KMS-11 (cell line): ENCODE measurements around the gene PARPBP.

Experiments
- H2AFZ ChIP-seq: fragments of 200-600 bp; sonication (generic); 2 replicates; pipeline ENCODE4 v1.6.1; 2016; ENCODE audit warnings: antibody characterized with exemption, mixed run types, low read depth
- H3K27ac ChIP-seq: fragments of 200-600 bp; sonication (generic); 2 replicates; pipeline ENCODE4 v1.6.1; 2016; ENCODE audit warnings: mild to moderate bottlenecking, mixed run types
- H3K27me3 ChIP-seq: fragments of 200-600 bp; sonication (generic); 2 replicates; pipeline ENCODE4 v1.6.1; 2017; ENCODE audit warnings: mild to moderate bottlenecking, low read depth, mixed run types, moderate library complexity; ENCODE audit not compliant: insufficient read depth
- H3K36me3 ChIP-seq: fragments of 200-600 bp; sonication (generic); 2 replicates; pipeline ENCODE4 v1.6.1; 2017; ENCODE audit warnings: mild to moderate bottlenecking, mixed run types; ENCODE audit not compliant: insufficient read depth
- H3K4me1 ChIP-seq: fragments of 200-600 bp; sonication (generic); 2 replicates; pipeline ENCODE4 v1.6.1; 2016; ENCODE audit warnings: mild to moderate bottlenecking, low read depth, mixed run types; ENCODE audit not compliant: poor library complexity, severe bottlenecking
- H3K4me2 ChIP-seq: fragments of 200-600 bp; sonication (generic); 2 replicates; pipeline ENCODE4 v1.7.0; 2016; ENCODE audit warnings: mild to moderate bottlenecking, mixed run types
- H3K4me3 ChIP-seq: fragments of 200-600 bp; sonication (generic); IDR thresholded peaks from 2 replicates; pipeline ENCODE4 v1.6.1; 2017; ENCODE audit warnings: low read depth, low read length, mixed read lengths; ENCODE audit not compliant: insufficient read depth
- H3K79me2 ChIP-seq: fragments of 200-600 bp; sonication (generic); 2 replicates; pipeline ENCODE4 v1.6.1; 2016; ENCODE audit warnings: low read depth, mixed run types; ENCODE audit not compliant: insufficient read depth
- H3K9ac ChIP-seq: fragments of 200-600 bp; sonication (generic); 2 replicates; pipeline ENCODE4 v1.6.1; 2016; ENCODE audit warnings: mild to moderate bottlenecking, mixed run types
- H4K20me1 ChIP-seq: fragments of 200-600 bp; sonication (generic); 2 replicates; pipeline ENCODE4 v1.6.1; 2016; ENCODE audit warnings: mild to moderate bottlenecking, mixed run types; ENCODE audit not compliant: insufficient read depth
- TF ChIP-seq, protein P1 (sequence below): fragments of 200-600 bp; sonication (generic); conservative IDR thresholded peaks from 2 replicates; pipeline ENCODE4 v1.6.1; 2017; ENCODE audit warnings: low read depth, mild to moderate bottlenecking, antibody characterized with exemption, low read length, moderate library complexity, mixed read lengths

Gene PARPBP

DNA sequence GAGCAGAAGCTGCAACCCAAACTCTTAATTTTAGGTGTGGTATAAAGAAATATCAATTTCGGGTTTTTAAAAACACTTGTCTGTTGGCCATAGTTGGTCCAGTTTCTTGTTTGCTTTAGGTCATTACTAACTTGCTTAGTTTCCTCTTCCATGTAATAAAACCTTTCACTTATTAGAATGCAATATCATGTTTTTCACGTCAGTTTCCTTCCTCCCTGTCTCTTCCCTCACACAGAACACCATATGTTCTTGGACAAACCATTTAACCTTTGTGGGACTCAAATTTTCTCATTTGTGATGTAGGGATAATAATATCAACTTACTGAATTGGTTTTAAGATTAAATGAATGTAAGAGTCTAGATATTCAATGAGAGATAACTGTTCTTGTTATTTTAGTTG, 54.8 kb downstream of the PARPBP start:
- TF ChIP-seq, protein P1, sequence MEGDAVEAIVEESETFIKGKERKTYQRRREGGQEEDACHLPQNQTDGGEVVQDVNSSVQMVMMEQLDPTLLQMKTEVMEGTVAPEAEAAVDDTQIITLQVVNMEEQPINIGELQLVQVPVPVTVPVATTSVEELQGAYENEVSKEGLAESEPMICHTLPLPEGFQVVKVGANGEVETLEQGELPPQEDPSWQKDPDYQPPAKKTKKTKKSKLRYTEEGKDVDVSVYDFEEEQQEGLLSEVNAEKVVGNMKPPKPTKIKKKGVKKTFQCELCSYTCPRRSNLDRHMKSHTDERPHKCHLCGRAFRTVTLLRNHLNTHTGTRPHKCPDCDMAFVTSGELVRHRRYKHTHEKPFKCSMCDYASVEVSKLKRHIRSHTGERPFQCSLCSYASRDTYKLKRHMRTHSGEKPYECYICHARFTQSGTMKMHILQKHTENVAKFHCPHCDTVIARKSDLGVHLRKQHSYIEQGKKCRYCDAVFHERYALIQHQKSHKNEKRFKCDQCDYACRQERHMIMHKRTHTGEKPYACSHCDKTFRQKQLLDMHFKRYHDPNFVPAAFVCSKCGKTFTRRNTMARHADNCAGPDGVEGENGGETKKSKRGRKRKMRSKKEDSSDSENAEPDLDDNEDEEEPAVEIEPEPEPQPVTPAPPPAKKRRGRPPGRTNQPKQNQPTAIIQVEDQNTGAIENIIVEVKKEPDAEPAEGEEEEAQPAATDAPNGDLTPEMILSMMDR, result no peak
- Histone ChIP-seq H3K4me1 (no peaks in the 10 kb centered on the region), H3K79me2 (no peaks in the 10 kb centered on the region), H3K27ac (no peak overlapping the region), H3K36me3 (no peaks in the 10 kb centered on the region), H4K20me1 (no peaks in the 10 kb centered on the region), H3K4me2 (no peak overlapping the region), H2AFZ (no peak overlapping the region), H3K9ac (no peak overlapping the region), H3K4me3 (no peak overlapping the region), H3K27me3 (no peaks in the 10 kb centered on the region)

DNA sequence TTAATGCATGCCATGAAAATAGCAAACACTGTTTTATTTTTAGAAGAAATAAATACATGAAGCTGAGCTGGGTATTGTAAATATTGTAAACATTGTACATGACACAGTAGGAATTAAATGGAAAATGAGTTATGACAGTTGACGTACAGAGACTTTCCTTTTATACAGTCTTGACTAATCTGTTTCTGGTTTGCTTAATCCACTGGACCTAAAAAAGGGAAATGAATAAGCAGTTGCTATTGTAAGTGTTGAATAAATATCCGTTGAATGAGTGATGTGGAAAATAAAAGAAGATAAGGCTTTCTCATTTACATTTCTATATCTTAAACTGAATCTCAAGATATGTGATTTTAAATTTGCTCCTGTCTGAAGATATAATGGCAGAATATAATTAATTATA, 62.7 kb downstream of the PARPBP start:
- Histone ChIP-seq H3K36me3 (no peaks in the 10 kb centered on the region), H3K4me2 (no peak overlapping the region), H3K79me2 (no peaks in the 10 kb centered on the region), H3K4me1 (no peaks in the 10 kb centered on the region), H3K9ac (no peak overlapping the region), H2AFZ (no peak overlapping the region), H4K20me1 (no peaks in the 10 kb centered on the region), H3K27ac (no peak overlapping the region), H3K27me3 (no peaks in the 10 kb centered on the region), H3K4me3 (no peak overlapping the region)
- TF ChIP-seq, protein P1, result no peak

DNA sequence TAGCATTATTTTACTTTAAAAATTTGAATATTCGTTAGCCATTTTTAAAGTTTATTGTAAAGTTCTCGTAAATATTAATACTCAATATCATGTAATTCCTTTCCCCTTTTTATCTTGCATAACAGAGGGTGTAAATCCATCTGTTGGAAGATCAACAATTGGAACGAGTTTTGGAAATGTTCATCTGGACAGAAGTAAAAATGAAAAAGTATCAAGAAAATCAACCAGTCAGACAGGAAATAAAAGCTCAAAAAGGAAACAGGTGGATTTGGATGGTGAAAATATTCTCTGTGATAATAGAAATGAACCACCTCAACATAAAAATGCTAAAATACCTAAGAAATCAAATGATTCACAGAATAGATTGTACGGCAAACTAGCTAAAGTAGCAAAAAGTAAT, 75.8 kb downstream of the PARPBP start:
- TF ChIP-seq, protein P1, result no peak
- H3K4me2 ChIP-seq, result no peak overlapping the region
- no peaks in the 10 kb centered on the region for H3K27me3 ChIP-seq
- H3K79me2 ChIP-seq, result no peaks in the 10 kb centered on the region
- H3K9ac ChIP-seq, result no peak overlapping the region
- H4K20me1 ChIP-seq, result no peaks in the 10 kb centered on the region
- no peak overlapping the region for H3K4me3 ChIP-seq
- H3K27ac ChIP-seq, result no peak overlapping the region
- no peaks in the 10 kb centered on the region for H3K36me3 ChIP-seq
- peaks cover 6% of the 10 kb centered on the region for H3K4me1 ChIP-seq
- H2AFZ ChIP-seq, result no peak overlapping the region

DNA sequence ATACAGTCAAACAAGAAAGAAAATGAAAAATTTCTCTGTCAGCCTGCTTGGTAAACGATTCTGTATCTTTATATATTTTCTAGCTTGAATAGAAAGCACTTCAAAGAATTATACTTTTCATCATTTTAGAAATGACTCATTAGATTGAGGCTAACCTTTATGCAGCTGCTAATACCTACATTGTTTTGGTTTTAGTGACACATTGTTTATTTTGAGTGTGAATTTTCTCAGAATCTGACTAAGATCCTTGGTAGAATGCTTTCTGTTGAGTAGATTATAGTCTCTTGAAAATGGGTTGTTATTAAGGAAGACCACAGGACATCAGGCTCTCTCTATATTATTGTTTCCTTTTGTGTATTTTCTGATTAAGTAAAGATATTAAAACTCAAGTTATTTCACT, 77.8 kb downstream of the PARPBP start, which contains the start of gene PMCH:
Gene PMCH, minus strand, starts transcription at position 45 of the 400 bp plus-strand sequence. CDS start 63 bp downstream, outside the sequence.
- Histone ChIP-seq H2AFZ (no peak within 1 kb of the TSS), H4K20me1 (no peaks in the 10 kb centered on the region), H3K36me3 (no peaks in the 10 kb centered on the region), H3K27me3 (no peaks in the 10 kb centered on the region), H3K9ac (no peak within 1 kb of the TSS), H3K4me3 (no peak within 1 kb of the TSS), H3K79me2 (no peaks in the 10 kb centered on the region), H3K27ac (no peak within 1 kb of the TSS), H3K4me1 (peaks cover 6% of the 10 kb centered on the region), H3K4me2 (no peak within 1 kb of the TSS)
- TF ChIP-seq, protein P1, result no peak
